PFSK-1 (cell line): ENCODE measurements around the gene ACTL7B.

Source experiments
- POLR2AphosphoS5 ChIP-seq: IDR thresholded peaks from 2 replicates; pipeline ENCODE4 v1.6.1; 2012; ENCODE audit warnings: low read depth, mild to moderate bottlenecking, control low read depth, low read length, moderate library complexity
- SIN3A ChIP-seq: IDR thresholded peaks from 2 replicates; pipeline ENCODE4 v1.6.1; 2012; ENCODE audit warnings: mild to moderate bottlenecking, low read length, moderate library complexity, borderline replicate concordance; ENCODE audit not compliant: insufficient read depth

- TF ChIP-seq POLR2AphosphoS5, result no peak
- no peak for TF ChIP-seq SIN3A
Measured at GRCh38 chr9:108830272-108830671, 25.5 kb downstream of the ACTL7B start.
